ENCODE data around the gene SLC2A5. TPM values are rescaled to one million over a fixed set of nuclear protein-coding genes. Genes with fewer than 3 reads are reported as not detected.

The SLC2A5 gene
- total and polyA plus RNA-seq, 2 of the 4 experiments (the other 2 are of a cell fraction) = 0.03 to 0.18 TPM

DNA sequence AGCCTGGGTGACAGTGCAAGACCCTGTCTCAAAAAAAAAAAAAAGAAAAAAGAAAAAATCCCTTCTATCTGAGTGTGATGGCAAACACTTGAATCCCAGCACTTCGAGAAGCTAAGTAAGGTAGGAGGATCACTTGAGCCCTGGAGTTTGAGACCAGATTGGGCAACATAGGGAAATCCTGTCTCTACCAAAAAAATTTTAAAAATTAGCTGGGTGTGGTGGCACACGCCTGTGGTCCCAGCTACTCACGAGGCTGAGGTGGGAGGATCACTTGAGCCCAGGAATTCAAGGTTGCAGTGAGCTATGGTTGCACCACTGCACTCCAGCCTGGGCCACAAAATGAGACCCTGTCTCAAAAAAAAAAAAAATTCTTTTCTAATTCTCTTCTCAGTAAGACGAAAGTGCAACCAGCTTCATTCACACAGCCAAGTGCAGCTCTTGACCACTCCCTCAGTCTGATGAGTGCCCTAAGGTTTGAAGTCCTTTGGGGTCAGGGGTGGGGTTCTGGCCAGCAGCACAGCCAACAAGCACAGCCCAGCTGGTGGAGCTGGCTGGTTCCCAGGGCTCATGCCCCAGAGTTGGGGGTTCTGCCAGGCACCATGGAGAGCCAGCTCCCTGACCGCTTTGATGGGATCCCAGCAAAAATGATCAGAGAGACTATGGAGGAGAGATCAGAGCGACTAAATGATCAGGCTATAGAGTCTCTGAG, 8.0 kb downstream of the SLC2A5 start:
- WGBS, 2 experiments (ENCODE audit: extremely low coverage in 2 of 2, insufficient read length in 1 of 2) = no CpG with 5 or more reads among the region's 6 CpGs
- intact Hi-C loops (cut with micrococcal nuclease) = no loop called here
- Histone ChIP-seq H4K5ac (ENCODE audit: low read depth, low read length) (no peak overlapping the region), H2BK15ac (ENCODE audit: low read depth, low read length) (no peak overlapping the region; the same call in 2 of the 3 replicates), H3K14ac (replicated peaks; ENCODE audit: low read depth, low read length) (0 out of 2 replicates have a peak overlapping the region, but pooled peaks have one; percentile 14), H2BK120ac (ENCODE audit: low read depth, low read length) (peak overlapping the region; percentile 37), H3K18ac (ENCODE audit: low read depth, low read length) (0 out of 2 replicates have a peak overlapping the region, but pooled peaks have one; percentile 9), H3K27ac (ENCODE audit: insufficient read depth, low read length) (no peak overlapping the region), H3K23ac (ENCODE audit: low read depth, low read length) (no peak overlapping the region), H3K4me1 (ENCODE audit: control insufficient read depth, insufficient read depth, low read length) (peaks cover 9% of the 10 kb centered on the region), H4K20me1 (ENCODE audit: insufficient read depth, low read length) (no peaks in the 10 kb centered on the region), H2BK5ac (ENCODE audit: low read depth, low read length, poor library complexity, severe bottlenecking) (peak overlapping the region; percentile 12), H3K4me2 (ENCODE audit: low read depth, low read length) (no peak overlapping the region), H3K4ac (ENCODE audit: low read depth, low read length) (peak overlapping the region; percentile 15), H2BK20ac (ENCODE audit: low read depth, low read length) (peak overlapping the region; percentile 55; the same call in 1 of the 2 replicates), H3K36me3 (ENCODE audit: control insufficient read depth, insufficient read depth, low read length) (no peaks in the 10 kb centered on the region), H2AK5ac (ENCODE audit: low read depth, low read length) (peak overlapping the region; percentile 3; the same call in 1 of the 2 replicates), H4K91ac (ENCODE audit: insufficient read depth, low read depth, low read length) (no peak overlapping the region; the same call in 1 of the 2 replicates), H3K9me1 (ENCODE audit: insufficient read depth, low read length) (peaks cover 6% of the 10 kb centered on the region; the same call in 1 of the 2 replicates), H2AFZ (replicated peaks; ENCODE audit: low read length, poor library complexity) (peak overlapping the region; percentile 11), H3K9me3 (ENCODE audit: control insufficient read depth, insufficient read depth, low read length) (no peaks in the 10 kb centered on the region), H3K56ac (ENCODE audit: extremely low read depth, insufficient read depth, low read length) (no peak overlapping the region), H3K27me3 (ENCODE audit: control insufficient read depth, insufficient read depth, low read length) (no peaks in the 10 kb centered on the region), H3K4me3 (ENCODE audit: insufficient read depth, low read depth, low read length) (no peak overlapping the region), H3K79me1 (ENCODE audit: low read depth in 1 of 2, low read length in 2 of 2) (no peaks in the 10 kb centered on the region), H3K9ac (ENCODE audit: low read depth, low read length) (no peak overlapping the region), H4K8ac (ENCODE audit: low read depth in 2 of 2, low read length in 2 of 2) (peak overlapping the region in 1 of 2 experiments; percentile 16; a peak in 2 of 4 replicates), H2AK9ac (replicated peaks; ENCODE audit: low read depth, low read length, poor library complexity) (no peak overlapping the region)
- no TSS peak for BruUV-seq (replicated peaks)
- no peak for ATAC-seq (ENCODE audit: low read depth)
- TF ChIP-seq, protein P1, sequence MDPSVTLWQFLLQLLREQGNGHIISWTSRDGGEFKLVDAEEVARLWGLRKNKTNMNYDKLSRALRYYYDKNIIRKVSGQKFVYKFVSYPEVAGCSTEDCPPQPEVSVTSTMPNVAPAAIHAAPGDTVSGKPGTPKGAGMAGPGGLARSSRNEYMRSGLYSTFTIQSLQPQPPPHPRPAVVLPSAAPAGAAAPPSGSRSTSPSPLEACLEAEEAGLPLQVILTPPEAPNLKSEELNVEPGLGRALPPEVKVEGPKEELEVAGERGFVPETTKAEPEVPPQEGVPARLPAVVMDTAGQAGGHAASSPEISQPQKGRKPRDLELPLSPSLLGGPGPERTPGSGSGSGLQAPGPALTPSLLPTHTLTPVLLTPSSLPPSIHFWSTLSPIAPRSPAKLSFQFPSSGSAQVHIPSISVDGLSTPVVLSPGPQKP (IDR thresholded peaks at IDR 0.05; ENCODE audit: borderline replicate concordance, low read depth, low read length) = no peak
- no peak for TF ChIP-seq RAD21 (IDR thresholded peaks at IDR 0.05; ENCODE audit: low read length)
- POLR2A ChIA-PET (ENCODE audit: unreplicated experiment) = no interaction called here
- in situ Hi-C loops (cut with MboI; ENCODE audit: low sequenced_read_pairs) = loop anchor here (10.0 kb wide), 1 partner anchor 63 kb away; the partner anchor contains the start of gene GPR157
- dilution Hi-C loops (cut with HindIII; ENCODE audit: low sequenced_read_pairs, unreplicated experiment) = no loop called here
- no peak for DNase-seq
- CTCF ChIA-PET = interaction anchor here (0.6 to 0.7 kb wide), 2 partner anchors 103 to 147 kb away, joined by 3 to 5 read pairs; no protein-coding TSS in a partner anchor
